ENCODE data around the gene KDM1B.
A peak's percentile ranks its signal among the peaks of the same experiment; 100 is the strongest.

The KDM1B gene, protein sequence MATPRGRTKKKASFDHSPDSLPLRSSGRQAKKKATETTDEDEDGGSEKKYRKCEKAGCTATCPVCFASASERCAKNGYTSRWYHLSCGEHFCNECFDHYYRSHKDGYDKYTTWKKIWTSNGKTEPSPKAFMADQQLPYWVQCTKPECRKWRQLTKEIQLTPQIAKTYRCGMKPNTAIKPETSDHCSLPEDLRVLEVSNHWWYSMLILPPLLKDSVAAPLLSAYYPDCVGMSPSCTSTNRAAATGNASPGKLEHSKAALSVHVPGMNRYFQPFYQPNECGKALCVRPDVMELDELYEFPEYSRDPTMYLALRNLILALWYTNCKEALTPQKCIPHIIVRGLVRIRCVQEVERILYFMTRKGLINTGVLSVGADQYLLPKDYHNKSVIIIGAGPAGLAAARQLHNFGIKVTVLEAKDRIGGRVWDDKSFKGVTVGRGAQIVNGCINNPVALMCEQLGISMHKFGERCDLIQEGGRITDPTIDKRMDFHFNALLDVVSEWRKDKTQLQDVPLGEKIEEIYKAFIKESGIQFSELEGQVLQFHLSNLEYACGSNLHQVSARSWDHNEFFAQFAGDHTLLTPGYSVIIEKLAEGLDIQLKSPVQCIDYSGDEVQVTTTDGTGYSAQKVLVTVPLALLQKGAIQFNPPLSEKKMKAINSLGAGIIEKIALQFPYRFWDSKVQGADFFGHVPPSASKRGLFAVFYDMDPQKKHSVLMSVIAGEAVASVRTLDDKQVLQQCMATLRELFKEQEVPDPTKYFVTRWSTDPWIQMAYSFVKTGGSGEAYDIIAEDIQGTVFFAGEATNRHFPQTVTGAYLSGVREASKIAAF

DNA sequence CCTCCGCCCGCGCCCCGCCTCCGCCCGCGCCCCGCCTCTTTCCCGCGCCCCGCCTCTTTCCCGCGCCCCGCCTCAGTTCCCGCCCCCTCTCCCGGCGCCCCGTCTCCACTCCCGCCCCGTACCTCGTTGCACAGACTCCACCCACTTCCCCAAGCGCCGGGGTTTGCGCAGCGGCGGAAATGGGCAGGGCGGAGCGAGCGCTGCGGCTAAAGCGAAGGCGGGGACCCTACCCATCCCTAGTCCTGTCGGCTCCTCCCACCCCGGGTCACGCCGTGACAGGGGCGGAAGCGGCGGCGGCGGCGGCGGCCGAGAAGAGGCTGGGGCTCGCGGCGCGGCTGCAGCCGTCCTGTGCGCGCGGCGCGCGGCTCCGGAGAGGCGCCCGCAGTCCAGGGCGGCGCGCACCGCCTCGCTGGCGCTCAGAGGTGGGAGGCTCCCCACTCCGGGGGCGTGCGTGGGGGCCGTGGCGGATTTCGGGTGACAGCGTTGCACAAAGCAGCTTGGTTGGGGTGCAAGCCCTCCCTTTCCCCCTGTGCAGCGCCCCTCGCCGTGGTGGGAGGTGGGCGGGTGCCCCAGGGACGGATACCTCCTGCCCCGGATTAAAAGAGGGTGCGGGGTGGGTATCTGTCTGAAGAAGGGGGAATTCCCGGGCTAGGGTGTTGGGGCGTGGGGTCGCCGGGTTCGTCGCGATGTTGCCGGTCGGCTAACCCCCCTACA lies at the start of gene KDM1B:
KDM1B (plus strand) TSS at position 273 of the 714 bp plus-strand sequence. CDS start 4,474 bp downstream, outside the sequence.
- DNase-seq: peak; percentile 93

DNA sequence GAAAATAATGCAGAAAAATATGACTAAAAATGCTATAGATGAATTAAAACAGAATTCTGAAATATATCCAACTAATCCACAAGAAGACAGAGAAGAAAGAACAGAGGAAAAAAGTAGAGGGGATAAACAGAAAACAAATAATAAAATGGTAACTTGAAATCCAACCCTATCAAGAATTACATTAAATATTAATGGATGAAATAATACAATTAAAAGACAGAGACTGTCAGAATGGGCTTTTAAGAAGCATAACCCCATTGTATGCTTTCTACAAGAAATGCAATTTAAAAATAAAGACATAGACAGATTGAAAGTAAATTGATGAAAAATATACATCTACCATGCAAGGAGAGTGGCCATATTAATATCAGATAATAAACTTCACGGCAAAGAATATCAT lies 48.2 kb upstream of the KDM1B start:
- DNase-seq: no peak

DNA sequence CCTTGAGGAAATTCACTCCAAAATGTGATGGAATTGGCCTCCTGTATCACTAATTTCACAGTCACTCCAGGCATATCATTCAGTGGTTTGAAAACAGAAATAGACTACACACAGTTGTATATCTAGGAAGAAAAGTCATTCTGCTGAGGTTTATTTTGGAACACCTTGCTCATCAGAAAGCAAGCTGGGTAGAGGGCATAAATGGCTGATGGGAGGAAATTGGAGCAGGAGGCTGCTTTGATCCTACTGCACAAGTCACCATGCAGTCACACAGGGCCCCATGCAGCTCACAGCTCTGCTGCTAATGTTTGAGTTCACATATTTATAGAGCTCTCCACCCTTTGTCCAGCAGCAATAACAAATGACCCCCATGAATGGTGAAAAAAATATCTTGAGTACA lies 45.1 kb upstream of the KDM1B start:
- DNase-seq: no peak

DNA sequence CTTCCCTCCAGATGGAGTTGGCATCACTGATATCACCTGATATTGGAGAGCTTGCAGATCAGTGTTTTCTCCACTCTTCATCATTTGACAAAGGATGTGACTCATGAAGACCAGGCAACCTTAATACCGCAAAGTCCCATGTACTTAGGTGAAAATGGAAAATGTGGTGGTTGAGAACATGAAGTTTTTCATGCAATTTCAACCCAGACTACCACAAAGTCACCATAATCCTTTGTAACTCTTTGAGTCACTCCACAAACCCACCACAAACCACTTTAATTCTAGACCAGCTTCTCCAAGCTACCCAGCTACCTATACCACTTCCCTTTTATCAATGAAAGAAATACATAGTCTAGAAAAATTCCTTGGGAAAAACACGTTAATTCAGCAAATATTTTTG lies 39.9 kb upstream of the KDM1B start:
- DNase-seq: no peak

DNA sequence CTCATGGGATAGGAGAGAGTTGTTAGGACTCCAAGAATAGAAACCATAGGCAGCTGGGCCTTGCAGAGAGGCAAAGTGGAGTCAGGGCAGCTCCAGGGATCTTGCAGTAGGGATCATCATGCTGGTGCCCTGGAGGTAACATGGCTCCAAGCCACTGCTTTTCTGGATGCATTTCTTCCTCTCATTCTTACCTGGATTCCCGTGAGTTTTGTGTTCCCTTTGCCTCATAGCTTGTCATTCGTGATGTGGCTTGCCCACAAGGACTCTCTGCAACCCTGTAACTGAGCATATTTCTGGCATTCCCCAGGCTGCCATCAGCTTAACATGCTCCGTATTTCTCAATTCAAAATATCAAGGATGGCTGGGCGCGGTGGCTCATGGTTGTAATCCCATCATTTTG lies 38.1 kb upstream of the KDM1B start:
- DNase-seq: no peak

DNA sequence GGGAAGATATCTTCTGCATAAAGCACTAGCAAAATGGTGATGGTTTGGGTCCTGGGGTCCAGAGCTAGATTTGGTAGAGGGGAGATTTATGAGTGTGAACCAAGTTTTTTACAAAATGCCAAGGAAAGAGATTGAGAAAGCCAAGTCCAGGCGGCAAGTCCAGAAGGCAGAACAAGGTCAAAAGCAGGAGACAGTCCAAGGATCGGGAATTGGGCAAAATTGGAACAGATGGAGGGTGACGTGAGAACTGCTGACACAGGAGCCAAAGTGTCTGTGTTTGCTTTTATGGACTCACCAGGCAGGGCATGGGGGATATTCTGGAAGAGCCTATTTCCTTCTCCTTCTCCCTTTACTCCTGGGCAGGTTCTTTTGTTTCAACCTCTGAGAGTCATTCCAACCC lies 36.9 kb upstream of the KDM1B start:
- no peak for DNase-seq

DNA sequence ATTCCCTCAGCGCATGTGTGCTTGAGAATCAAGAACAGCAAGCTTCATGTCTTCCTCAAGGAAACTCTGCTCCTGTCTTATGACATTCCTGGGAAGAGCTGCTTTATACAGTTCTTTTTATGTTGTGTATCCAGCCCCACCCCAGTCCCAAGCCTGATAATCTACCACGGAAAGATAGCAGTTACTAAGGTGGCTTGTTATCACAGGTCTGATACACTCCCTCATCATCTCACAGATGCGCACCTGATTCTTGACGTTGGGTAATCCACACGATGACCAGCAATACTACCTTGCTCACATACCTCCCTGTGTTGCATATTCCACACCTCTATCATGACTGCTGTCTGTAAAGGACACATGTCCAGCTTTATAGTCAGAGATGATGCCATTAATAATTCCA lies 36.0 kb upstream of the KDM1B start:
- DNase-seq: no peak

DNA sequence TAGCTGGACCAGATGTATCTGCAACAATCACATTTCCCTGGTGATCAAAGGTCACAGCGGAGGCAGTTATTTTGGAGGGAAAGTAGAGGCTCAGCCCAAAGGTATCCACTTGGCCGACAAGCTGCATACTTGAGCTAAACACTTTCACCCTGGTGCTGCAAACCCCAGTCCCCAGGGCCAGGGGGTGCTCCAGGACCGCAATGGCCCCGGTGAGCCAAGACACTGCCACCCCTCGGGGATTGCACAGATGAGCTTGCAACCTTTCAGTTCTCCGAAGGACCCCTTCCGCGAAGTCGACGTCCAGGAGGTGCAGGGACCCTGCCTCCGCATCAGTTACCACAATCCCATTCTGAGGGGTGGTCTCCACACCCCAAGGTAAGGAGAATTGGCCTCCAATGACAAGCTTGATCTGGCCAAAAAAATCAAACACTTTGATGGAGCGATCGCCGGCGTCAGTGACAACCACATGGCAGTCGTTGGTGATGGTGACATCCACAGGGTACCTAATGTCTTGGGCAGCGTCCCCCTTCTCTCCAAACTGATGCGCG lies 33.6 kb upstream of the KDM1B start:
- no peak for DNase-seq

DNA sequence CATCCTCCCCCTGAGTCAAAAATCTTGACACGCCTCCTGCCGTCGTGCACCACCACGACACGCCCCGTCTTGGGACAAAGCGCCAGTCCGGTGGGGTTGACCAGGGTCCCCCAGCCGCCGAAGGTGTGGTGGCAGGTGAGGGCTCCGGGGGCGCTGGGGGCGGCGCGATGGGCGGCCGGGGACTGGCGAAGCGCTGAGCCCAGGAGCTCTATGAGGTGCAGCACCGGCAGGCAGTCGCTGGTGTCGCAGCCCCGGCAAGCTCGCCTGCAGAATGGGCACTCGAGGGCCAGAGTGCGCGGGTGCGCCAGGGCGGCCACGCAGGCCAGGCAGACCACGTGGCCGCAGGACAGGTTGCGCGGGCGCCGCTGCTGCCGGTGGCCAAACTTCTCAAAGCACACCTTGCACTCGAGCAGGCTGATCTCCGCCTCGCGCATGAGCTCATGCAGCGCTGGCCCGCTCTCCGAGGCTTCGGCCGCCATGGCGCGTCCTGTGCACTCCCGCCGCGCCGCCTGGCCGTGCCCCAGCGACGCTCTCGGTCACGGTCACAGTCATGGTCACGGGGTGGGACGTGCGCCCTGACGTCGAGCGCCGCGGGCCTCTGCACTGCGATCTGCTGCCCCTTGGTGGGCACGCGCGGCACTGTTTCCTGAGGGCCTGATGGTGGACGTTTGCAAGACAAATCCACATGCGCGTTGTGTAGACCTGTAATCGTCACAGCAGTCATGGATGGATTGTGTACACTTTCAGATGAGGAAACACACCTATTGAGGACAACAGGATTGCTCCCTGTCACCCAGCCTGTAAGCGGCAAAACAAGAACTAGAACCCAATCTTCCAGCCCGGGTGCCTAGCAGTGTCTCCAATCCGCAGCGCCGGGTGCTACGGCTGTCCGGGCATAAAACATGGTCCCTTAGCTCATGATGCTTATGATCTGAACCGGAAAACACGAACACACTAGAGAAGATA lies 32.8 kb upstream of the KDM1B start, which contains the start of gene NHLRC1:
NHLRC1 (minus strand) TSS at position 550 of the 966 bp plus-strand sequence; CDS start at position 479, 71 bp downstream.
- peak; percentile 79 for DNase-seq

DNA sequence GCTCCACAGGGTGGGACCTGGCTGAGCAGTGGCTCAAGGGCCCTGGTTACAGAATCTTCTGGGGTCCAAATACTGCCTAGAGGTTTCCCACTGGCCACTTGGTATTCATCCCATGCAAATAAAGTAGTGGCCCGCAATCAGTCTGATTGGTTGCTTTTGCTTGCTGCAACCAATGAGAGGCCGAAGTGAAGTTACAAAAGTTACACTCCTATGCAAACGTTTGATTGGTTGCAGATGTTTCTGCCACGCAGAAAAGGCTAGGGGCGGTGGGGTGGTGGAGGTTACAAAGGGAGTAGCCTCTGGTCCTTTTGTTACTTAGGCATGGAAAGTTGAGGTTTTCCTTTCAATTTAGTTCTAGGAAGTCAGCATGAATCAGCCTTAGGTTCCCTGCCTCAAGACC lies 29.1 kb upstream of the KDM1B start:
- no peak for DNase-seq

DNA sequence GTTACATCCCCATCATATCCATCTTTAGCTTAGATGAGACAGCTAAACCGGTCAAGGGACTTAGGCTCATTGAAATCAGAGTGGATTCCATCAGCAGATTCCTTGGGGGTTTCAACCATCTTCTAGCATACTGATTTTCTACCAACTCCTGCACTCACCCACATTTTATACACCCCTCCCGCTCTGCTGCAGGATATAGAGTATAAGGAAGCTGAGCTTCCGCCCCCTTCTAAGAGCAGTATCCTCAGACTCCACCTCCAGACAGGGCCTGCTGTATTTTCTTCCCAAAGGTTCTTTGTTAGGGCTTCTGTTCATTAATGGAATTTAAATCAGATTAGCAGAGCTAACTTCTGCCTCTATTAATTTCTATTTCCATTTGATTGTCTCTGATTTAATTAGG lies 22.9 kb upstream of the KDM1B start:
- DNase-seq: no peak

DNA sequence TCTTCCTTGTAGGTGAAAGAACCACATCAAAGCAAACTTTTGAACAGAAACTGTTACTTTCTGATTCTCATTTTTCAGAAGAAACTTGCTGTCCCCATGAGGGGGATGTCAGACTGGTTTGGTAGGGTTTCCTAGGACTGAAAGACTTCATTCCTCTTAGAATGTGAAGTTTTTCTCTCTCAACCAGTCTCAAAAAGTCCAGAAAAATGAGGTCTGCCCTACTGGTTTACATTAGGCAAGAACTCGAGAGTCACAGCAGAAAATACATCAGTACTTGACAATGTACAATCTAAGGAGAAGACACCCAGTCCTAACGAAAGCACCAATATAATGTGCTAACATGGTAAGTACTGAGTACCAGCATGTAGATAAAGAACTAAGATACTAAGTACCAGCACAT lies 20.1 kb upstream of the KDM1B start:
- no peak for DNase-seq

DNA sequence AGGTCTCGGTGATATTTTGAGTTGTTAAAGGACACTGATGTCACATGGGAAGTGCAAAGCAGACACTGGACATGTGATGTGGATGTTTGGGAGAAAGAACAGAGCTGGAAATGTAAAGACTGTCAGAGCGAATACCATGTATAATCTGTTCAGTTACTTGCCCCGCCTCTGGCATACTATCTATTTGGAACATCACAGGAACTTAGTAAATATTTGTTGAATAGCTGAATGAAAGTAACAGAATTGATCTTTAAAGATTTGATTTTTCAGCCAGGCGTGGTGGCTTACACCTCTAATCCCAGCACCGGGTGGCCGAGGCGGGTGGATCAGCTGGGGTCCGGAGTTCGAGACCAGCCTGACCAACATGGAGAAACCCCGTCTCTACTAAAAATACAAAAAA lies 19.0 kb upstream of the KDM1B start:
- no peak for DNase-seq

DNA sequence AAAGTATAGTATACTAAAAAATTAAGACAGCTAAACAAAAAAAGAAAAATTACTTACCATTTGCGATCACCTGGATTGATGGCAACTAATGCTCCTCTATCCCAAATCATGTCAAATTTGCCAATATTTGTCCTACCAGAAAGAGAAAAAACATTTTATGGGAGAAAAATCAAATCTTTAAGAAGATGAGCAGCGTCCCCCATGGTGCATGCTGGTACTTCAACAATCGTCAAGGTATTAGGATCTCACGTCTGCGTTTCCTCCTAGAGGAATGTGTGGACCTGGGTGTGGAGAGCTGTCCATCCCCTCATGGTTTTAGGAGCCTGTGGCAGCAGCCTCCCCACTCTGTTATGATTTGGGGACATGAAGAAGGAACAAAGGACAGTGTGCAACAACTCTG lies 16.3 kb upstream of the KDM1B start:
- DNase-seq: no peak

DNA sequence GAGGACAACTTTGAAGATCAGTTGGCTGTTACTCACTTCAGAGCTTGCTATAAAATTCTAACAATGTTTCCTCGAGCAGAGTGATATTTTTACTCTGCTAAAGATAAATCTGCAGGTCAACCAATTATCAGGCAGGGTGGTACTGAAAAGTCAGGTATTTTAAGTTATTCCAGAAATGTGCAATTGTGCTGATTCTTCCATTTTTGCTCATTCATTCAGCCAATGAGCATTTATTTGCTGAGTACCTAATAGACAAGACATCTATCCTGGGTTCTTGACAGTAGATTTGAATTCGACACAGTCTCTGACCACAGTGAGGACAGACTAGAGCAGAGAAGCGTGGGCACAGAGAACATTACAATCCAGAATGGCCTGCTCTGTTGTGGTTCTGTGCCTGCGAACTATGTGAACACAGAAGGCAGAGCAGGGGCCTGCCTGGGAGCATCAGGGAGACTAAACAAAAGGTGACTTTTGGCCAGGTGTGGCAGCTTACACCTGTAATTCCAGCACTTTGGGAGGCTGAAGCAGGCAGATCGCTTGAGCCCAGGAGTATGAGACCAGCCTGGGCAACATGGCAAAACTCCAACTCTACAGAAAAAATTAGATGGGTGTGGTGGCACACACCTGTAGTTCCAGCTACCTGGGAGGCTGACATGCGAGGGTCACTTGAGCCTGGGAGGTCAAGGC lies 15.1 kb upstream of the KDM1B start:
- no peak for DNase-seq

DNA sequence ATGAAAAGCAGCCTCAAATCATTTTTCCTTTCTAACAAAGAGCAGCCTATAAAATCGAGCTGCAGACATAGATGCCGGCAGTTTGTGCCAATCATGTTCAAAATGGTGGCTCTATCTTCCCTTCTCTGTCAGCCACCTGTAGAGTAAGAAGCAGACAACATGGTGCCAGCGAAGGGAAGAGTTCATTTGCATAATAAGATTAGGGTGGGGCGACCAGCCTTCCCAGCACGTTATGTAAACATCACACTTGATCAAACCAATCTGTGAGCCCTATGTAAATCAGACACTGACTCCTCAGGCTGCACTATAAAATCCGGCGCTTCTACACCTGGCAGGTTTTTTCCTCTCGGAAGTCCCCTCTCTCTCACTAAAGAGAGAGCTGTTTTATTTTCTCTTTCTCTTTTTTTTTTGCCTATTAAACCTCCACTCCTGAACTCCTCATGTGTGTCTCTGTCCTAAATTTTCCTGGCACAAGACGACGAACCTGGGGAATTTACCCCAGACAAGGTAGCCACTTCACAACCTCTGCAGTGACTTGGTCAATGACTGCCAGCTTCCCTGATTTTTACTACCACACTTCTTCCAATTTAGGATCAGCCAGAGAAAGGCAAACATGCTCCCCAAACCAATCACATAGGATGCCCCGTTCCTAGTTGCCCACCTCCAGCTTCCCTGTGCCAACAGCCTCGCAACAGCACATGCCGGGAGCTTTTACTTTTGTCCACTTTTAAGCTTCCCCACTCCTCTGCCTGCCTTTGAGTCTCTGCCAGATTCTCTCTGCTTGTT lies 13.2 kb upstream of the KDM1B start:
- DNase-seq: peak; percentile 59

DNA sequence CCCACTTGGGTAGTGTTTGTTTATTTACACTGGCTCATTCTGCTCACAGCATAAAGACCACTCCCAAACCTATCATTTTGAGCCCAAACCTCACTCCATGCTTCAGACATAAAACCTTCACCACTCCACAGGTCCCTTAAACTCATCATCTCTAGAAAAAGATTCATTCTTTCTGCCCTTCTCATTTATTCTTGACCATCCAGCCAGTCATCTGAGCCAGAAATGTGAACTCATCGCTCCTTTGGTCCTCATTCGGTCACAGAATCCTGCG lies 12.7 kb upstream of the KDM1B start:
- no peak for DNase-seq

DNA sequence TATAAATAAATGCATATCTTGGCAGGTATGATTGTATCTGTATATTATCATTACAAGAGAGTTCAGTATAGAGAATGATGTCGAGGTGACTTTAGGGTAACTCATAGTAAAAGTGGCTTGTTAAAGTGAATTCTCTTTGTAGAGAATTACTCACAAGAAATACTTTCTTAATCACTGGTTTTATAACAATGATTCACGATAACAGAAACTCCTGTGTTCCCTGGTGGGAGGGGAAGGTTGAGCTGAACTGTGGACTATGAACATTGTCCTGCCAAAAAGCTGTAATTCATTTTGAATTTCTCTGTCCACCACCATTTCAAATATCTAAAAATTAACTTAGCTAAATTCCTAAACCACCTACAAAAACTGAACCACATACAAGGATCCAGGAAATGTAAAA lies 8.1 kb upstream of the KDM1B start:
- DNase-seq: no peak

DNA sequence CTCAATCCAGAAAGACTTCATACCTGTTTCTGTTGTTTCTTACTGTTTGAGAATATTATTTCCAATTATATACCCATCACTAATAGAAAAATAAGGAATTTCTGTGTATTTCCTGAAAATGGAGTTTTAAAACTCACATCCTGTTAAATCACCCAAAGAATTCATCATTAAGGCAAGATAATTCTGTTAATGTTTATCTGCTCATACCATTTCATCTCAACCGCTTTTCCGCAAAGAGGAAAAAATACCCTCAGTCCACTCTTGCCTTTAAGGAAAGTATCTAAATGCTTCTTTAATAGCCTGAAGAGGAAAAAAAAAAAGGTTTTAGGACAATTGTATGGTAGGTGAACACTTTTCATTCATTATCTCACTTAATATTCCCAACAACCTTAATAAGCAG lies 7.6 kb upstream of the KDM1B start:
- DNase-seq: no peak

DNA sequence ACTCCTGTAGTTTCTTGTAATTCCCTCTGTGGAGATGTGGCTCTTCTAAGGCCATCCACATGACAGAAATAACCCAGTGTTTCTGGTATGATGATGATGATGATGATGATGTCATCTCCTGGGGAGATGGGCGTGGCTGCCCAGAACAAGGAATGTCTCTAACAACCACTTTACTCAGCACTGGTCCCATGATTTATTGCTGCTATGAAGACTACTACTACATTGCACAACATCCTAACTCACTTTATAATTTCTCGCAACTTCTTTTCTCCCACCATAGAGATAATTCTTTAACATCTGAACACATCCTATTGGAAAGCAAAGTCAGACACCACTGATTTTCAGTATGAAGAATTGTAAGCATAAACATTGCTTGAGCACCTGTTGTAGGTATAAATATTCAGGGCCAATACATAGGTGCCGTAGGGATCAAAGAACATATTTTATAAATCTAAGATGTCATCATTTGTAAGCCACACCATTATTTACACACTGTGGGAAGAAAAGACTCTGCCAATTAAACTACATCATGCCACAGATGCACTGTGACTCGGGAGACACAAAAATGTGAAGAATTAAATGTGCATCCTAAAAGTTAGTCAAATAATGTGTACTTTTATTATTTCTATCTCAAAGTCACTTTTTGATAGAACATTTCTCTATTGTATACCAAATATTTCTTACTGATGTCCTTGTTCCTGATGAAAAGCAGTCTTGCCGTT lies 6.8 kb upstream of the KDM1B start:
- DNase-seq: no peak
